Small intestine (tissue), 7 donors: ENCODE measurements around the gene CPLX1. TPM values are rescaled to one million over a fixed set of nuclear protein-coding genes. Genes with fewer than 3 reads are reported as not detected.

Experiments used
- DNase-seq, 2 donors: peaks; one replicate each; pipeline versions ENCODE4 v3.0.0 to v3.0.0-alpha.2; 2013
- FAIRE-seq: peaks from 2 replicates; lab custom pipeline; 2012; peaks lifted over from hg19 to GRCh38; lab: Jason Lieb, UNC
- H3K27ac ChIP-seq, 3 donors: one replicate each; pipeline ENCODE4 v1.5.1; 2013; ENCODE audit warnings: low read length in 2 of 3, mild to moderate bottlenecking in 2 of 3, control low read depth in 1 of 3, inconsistent platforms in 1 of 3, low read depth in 1 of 3, moderate library complexity in 1 of 3
- H3K27me3 ChIP-seq, 3 donors: one replicate each; pipeline ENCODE4 v1.6.1; 2013; ENCODE audit warnings: low read length in 3 of 3, inconsistent platforms in 1 of 3; ENCODE audit not compliant: control insufficient read depth in 3 of 3, insufficient read depth in 3 of 3
- H3K36me3 ChIP-seq, 3 donors: one replicate each; pipeline ENCODE4 v1.6.1; 2013; ENCODE audit warnings: low read length in 3 of 3, inconsistent platforms in 1 of 3, low read depth in 1 of 3, mild to moderate bottlenecking in 1 of 3, moderate library complexity in 1 of 3; ENCODE audit not compliant: control insufficient read depth in 3 of 3, insufficient read depth in 2 of 3
- H3K4me1 ChIP-seq, 3 donors: one replicate each; pipeline ENCODE4 v1.6.1; 2013; ENCODE audit warnings: low read length in 2 of 3, inconsistent platforms in 1 of 3, low read depth in 1 of 3, mild to moderate bottlenecking in 1 of 3, moderate library complexity in 1 of 3; ENCODE audit not compliant: control insufficient read depth in 3 of 3, insufficient read depth in 2 of 3
- H3K4me3 ChIP-seq, 3 donors: one replicate each; pipeline ENCODE4 v1.5.1; 2013; ENCODE audit warnings: low read length in 3 of 3, control low read depth in 1 of 3, inconsistent platforms in 1 of 3, low read depth in 1 of 3, mild to moderate bottlenecking in 1 of 3, moderate library complexity in 1 of 3
- H3K9me3 ChIP-seq, 2 donors: one replicate each; pipeline ENCODE4 v1.6.1; 2013; ENCODE audit warnings: low read depth in 1 of 2, low read length in 1 of 2; ENCODE audit not compliant: control insufficient read depth in 2 of 2, insufficient read depth in 1 of 2
- WGBS, 3 donors: extraction: QIAGEN DNeasy Blood & Tissue Kit; methylation state at CpG; one replicate each; pipeline ENCODE4 v1.1.7; 2013; 5-methylcytosine and 5-hydroxymethylcytosine counted together
- polyA plus RNA-seq, 4 donors: library from polyadenylated mRNA; stranded (reverse) in 3 of 4; unstranded in 1 of 4; fragments of 200-250 nt in 3 of 4; fragments of 120-200 nt in 1 of 4; gene quantifications; one replicate each; pipeline versions ENCODE4 v1.2.1 to v1.2.3, GENCODE V29; 2013
- donor health status: healthy with polysubstance abuse.
- donor health status: control.
- donor health status: control.
- donor health status: Bipolar disorder and iron deficiency.
- donor health status: healthy.

CPLX1 gene
- polyA plus RNA-seq, 4 donors: 1.4 to 2.6 TPM; not detected in 2

DNA sequence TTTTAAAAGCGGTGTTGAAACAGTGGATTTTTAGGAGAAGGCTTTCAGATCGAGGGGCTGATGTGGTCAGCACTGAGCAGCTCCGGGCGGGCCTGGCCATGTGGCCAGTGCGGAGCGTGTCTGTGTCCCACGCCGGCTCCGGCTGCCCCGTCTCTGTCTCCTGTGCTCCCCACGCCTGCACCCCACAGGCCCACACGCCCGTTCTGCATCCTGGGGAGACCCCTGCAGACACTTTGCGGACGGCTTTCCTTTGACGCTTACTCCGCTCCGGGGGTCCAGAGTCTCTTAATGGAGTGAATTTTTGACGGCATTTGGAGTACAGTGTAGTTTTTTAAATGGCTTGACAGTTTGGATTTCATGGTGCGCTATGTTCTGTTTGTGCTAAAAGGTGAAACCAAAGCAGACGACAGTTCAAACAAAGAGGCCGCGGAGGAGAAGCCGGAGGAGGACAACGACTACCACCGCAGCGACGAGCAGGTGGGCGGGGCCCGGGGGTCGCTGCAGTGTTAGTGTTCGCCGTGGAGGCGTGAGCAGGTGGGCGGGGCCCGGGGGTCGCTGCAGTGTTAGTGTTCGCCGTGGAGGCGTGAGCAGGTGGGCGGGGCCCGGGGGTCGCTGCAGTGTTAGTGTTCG is 81.6 kb downstream of the CPLX1 start:
- WGBS, 3 donors: 90 to 94% (median 91%) methylated on average over 32 to 37 of the region's 44 CpGs
- H3K9me3 ChIP-seq: no peaks in the 10 kb centered on the region
- peaks cover 0 to 4% (median 0%) of the 10 kb centered on the region in 3 donors for H3K4me1 ChIP-seq
- no peak for DNase-seq
- H3K27ac ChIP-seq: no peak overlapping the region
- peaks cover 2 to 63% (median 8%) of the 10 kb centered on the region in 3 donors for H3K36me3 ChIP-seq
- no peak for FAIRE-seq
- no peak overlapping the region for H3K4me3 ChIP-seq
- no peaks in the 10 kb centered on the region for H3K27me3 ChIP-seq

DNA sequence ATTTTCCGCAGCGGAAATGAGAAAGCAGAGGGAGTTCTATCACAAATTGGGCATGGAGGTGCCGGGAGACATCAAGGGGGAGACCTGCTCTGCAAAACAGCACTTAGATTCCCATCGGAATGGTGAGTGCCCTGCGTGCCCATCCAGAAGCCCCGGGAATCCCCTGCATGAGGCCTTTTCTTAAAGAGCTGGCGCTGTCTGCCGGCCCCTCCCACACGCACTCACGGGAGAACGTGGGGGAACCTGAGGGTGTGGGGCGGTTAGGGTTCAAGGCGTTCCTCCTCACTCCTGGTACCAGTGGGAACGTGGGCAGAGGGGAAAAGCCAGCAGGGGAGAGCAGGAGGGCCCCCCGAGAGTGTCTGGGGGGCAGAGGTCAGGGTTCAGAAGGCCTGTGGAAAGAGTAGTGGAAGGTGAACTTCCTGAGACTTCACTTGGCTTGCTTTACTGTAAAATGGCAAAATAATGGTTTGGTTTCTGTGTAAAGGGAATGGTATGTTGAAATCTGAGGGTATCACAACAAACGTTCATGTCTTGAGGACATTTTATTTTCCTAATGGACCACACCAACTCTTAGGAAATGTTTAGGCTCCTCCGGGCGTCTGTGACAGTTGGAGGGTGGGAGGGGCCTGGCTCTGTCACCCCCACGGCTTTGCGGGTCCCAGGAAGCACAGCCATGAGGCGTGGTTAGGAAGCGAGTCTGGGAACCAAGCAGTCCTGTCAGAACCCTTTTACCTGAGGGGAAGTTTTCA is 82.3 kb downstream of the CPLX1 start:
- Histone ChIP-seq H3K27ac (no peak overlapping the region), H3K4me3 (no peak overlapping the region), H3K9me3 (no peaks in the 10 kb centered on the region), H3K4me1 (peaks cover 0 to 7% (median 0%) of the 10 kb centered on the region in 3 donors), H3K27me3 (no peaks in the 10 kb centered on the region), H3K36me3 (peaks cover 2 to 64% (median 8%) of the 10 kb centered on the region in 3 donors)
- WGBS, 3 donors: 71 to 77% (median 76%) methylated on average over 22 of the region's 22 CpGs
- FAIRE-seq (no peak), DNase-seq (no peak)

DNA sequence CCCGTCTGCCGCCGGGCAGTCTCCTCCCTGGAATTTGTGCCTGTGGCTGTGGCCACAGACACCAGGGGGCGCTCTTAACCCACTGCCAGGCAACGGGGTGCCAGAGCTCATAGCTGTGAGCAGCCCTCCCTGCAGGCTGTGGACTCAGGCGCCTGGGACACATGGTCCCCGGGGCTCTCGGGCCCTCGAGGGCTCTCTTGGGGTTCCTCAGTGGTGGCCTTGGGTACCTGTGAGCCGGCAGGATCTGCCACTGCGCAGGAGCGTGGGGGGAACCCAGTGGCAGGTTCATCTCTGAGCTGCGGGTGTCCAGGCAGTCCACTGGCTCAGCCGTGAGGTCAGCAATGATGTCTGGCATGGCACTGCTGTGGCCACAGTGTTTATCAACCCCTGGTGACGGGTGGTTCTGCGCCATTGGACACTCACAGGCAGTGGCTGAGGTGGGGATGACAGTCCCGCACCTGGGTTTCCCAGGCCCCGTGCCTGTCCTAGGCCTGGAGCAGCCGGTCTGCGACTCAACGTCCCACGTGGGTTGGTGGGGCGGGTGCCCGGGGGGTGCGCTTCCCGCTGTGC is 83.1 kb downstream of the CPLX1 start:
- FAIRE-seq (no peak), DNase-seq (peak; percentile 75)
- Histone ChIP-seq H3K9me3 (no peaks in the 10 kb centered on the region), H3K27ac (no peak overlapping the region), H3K4me3 (no peak overlapping the region), H3K36me3 (peaks cover 2 to 61% (median 6%) of the 10 kb centered on the region in 3 donors), H3K27me3 (no peaks in the 10 kb centered on the region), H3K4me1 (peaks cover 0 to 7% (median 0%) of the 10 kb centered on the region in 3 donors)
- WGBS, 3 donors: 64 to 71% (median 65%) methylated on average over 24 to 26 of the region's 26 CpGs

DNA sequence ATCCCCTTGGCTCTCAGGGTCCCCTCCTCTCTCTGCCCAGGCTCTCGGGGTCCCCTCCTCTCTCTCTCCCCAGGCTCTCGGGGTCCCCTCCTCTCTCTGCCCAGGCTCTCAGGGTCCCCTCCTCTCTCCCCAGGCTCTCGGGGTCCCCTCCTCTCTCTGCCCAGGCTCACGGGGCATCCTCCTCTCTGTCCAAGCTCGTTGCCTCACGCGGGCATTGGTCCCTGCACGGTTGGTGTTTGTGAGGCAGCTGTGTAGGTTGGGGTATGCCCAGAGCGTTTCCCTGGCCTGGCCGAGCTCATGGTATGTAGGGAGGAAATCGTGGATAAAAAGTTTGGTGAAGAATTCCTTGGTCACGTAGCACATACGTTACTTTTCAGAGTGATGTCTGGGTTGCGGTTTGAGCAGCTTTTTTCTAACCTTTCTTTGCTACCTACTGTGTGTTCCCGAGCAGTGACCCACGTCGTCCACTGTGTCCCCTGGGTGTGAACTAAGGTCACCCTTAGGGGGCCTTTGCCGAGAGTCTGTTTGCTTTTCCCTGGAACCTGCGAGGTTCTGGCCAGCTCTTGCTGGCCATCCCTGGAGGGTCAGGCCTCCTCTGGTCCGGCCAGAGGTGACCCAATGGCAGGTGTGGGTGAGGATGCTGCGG is 83.7 kb downstream of the CPLX1 start:
- Histone ChIP-seq H3K36me3 (peaks cover 5 to 63% (median 5%) of the 10 kb centered on the region in 3 donors), H3K4me3 (no peak overlapping the region), H3K27me3 (no peaks in the 10 kb centered on the region), H3K9me3 (no peaks in the 10 kb centered on the region), H3K4me1 (peaks cover 0 to 7% (median 0%) of the 10 kb centered on the region in 3 donors), H3K27ac (no peak overlapping the region)
- FAIRE-seq (no peak), DNase-seq (no peak)
- 75 to 80% (median 76%) methylated on average over 21 of the region's 21 CpGs for WGBS, 3 donors

DNA sequence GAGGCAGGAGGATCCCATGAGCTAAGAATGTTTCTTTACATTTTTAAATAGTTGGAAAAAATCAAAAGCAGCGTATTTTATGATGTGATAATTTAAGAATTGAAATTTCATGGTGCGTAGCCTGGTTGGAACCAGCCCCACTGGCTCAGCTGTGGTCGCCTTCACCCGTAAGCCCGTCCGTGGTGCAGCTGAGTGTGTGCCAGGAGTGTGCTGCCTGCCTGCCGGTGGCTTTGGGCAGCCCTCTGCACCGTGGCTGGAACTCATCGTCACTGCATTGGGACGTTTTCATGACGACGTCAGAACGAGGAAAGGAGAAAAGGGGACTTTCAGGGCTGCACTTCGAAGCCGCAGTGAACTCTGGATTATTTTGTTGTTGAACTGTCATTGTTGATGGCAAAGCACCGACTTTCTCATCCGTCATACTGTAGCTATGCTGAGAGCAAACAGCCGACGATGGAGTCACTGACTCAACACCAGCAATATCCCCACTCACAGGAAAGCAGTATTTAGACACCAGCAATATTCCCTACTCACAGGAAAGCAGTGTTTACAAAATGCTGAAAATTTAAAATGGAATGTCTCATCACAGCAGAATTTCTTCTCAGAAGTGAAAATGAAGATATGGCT is 85.2 kb downstream of the CPLX1 start:
- FAIRE-seq (no peak), DNase-seq (no peak)
- WGBS, 3 donors: 85 to 91% (median 91%) methylated on average over 19 of the region's 19 CpGs
- H3K36me3 ChIP-seq: peaks cover 5 to 72% (median 7%) of the 10 kb centered on the region in 3 donors
- H3K27ac ChIP-seq: no peak overlapping the region
- no peak overlapping the region for H3K4me3 ChIP-seq
- no peaks in the 10 kb centered on the region for H3K9me3 ChIP-seq
- H3K27me3 ChIP-seq: no peaks in the 10 kb centered on the region
- peaks cover 0 to 7% (median 0%) of the 10 kb centered on the region in 3 donors for H3K4me1 ChIP-seq

DNA sequence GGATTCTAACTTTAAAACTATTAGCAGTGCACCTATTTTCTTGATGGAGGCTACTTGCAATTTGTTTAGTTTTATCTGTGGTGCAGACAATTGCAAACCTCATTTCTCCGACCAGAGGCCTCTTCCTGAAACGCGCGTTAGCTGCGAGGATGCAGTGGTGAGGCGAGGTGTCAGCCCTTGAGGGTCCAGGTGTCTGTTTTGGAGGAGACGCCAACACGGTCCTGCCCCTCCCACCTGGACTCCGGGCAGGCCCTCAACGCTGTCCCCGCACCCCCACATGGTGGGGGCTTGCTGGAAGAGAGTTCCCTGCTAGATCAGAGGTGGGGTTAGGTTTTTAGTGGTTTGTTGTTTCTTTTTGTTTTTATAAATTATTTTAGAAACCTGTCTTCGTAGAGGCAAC is 85.9 kb downstream of the CPLX1 start:
- FAIRE-seq (no peak), DNase-seq (no peak)
- Histone ChIP-seq H3K4me3 (no peak overlapping the region), H3K36me3 (peaks cover 5 to 80% (median 10%) of the 10 kb centered on the region in 3 donors), H3K9me3 (no peaks in the 10 kb centered on the region), H3K27me3 (no peaks in the 10 kb centered on the region), H3K4me1 (peaks cover 0 to 7% (median 0%) of the 10 kb centered on the region in 3 donors), H3K27ac (no peak overlapping the region)
- WGBS, 3 donors: 85 to 88% (median 87%) methylated on average over 12 of the region's 12 CpGs

DNA sequence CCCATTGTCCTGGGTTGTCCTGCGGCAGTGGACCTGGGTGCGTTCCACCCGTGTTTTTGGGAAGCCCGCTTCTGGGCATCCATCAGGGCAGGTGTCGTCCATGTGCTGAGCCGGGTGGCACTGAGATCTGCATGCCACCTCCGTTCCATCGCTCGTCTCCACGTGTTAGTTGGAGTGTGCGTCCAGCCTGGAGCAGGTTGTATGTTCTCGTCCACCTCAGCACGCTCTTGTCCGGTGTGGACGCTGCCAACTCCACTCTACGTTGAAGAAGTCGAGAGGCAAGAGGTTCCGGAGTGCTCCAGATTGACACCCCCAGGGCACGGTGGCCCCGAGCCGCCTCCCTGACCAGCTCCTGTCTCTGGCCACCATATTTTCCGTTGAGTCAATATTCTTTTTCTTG is 86.4 kb downstream of the CPLX1 start:
- no peak for FAIRE-seq
- Histone ChIP-seq H3K4me3 (no peak overlapping the region), H3K9me3 (no peaks in the 10 kb centered on the region), H3K27me3 (no peaks in the 10 kb centered on the region), H3K27ac (peak overlapping the region; percentile 44 to 74 (median 70)), H3K36me3 (peaks cover 8 to 84% (median 15%) of the 10 kb centered on the region in 3 donors), H3K4me1 (peaks cover 0 to 7% (median 0%) of the 10 kb centered on the region in 3 donors)
- WGBS, 3 donors: 95 to 96% (median 96%) methylated on average over 22 of the region's 22 CpGs
- DNase-seq: no peak
